Measurements from ENCODE around the gene PXDC1. TPM values are rescaled to one million over a fixed set of nuclear protein-coding genes. Genes with fewer than 3 reads are reported as not detected.
"Not testable (repeated sequence)": the region's sequence is repeated elsewhere in the genome, so short reads cannot be mapped to it uniquely, and the experiment has no call there.

The PXDC1 gene
- total RNA-seq, 2 experiments from 2014 or later = 3.9 to 4.8 TPM

DNA sequence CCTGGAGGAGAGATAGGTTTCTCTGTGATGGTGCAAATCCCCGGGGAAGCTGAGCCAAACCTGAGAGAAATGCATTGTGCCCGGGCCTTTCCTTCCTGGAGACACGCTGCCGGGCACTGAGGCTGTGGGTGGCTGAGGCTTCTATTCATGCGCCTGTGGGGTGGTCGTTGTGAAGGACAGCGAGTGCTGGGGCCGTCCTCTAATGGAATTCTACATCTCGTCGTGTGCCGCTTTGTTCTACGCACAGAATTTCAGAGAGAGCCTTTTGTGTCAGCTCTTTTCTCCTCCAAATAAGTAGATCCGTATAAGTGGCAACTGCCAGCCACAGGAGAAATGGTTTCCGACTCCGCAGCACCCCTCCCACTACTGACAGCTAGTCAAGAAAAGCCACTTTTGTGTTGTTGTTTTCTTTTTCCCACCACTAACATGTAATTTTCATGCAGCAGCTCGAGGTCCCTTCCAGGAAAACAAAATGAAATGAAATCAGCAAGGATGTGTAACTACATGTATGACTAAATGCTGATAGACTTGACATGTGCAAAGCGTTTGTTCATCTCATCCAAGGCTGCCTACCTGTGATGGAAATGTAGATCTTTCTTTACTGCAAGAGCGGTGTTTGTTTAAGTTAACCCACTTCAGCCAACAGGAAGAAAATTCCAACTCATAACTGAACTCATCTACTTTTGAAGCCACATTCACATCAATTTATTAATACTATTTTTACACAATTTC lies 26.4 kb upstream of the PXDC1 start:
- H3K4me3 Mint-ChIP-seq = no peak overlapping the region
- H3K27ac Mint-ChIP-seq = no peak overlapping the region
- DNase-seq = no peak
- ChIA-PET CTCF (no interaction called here), POLR2A (no interaction called here)
- H3K27me3 Mint-ChIP-seq = peaks cover 3% of the 10 kb centered on the region
- intact Hi-C loops (cut with micrococcal nuclease) = no loop called here
- no peaks in the 10 kb centered on the region for H3K36me3 Mint-ChIP-seq
- no peaks in the 10 kb centered on the region for H3K9me3 Mint-ChIP-seq
- peaks cover 3% of the 10 kb centered on the region for H3K4me1 Mint-ChIP-seq (ENCODE audit: low read depth)

GRCh38 chr6:3776881-3777507 lies 25.5 kb upstream of the PXDC1 start:
- H3K9me3 Mint-ChIP-seq = no peaks in the 10 kb centered on the region
- H3K36me3 Mint-ChIP-seq = no peaks in the 10 kb centered on the region

GRCh38 chr6:3775847-3776246 lies 24.3 kb upstream of the PXDC1 start:
- no peak for DNase-seq
- no peaks in the 10 kb centered on the region for H3K36me3 Mint-ChIP-seq
- no peaks in the 10 kb centered on the region for H3K9me3 Mint-ChIP-seq
- H3K27me3 Mint-ChIP-seq = peaks cover 16% of the 10 kb centered on the region
- CTCF ChIA-PET = interaction anchor here (1.3 kb wide), 1 partner anchor 27 kb away, joined by 5 read pairs; no protein-coding TSS in a partner anchor
- intact Hi-C loops (cut with micrococcal nuclease) = no loop called here
- H3K4me3 Mint-ChIP-seq = no peak overlapping the region
- peaks cover 3% of the 10 kb centered on the region for H3K4me1 Mint-ChIP-seq (ENCODE audit: low read depth)
- H3K27ac Mint-ChIP-seq = no peak overlapping the region
- POLR2A ChIA-PET = no interaction called here

More at GRCh38 chr6:3776881-3777507, 25.5 kb upstream of the PXDC1 start:
- no peak overlapping the region for H3K27ac Mint-ChIP-seq
- POLR2A ChIA-PET = no interaction called here
- H3K27me3 Mint-ChIP-seq = peaks cover 11% of the 10 kb centered on the region
- DNase-seq = no peak
- no peak overlapping the region for H3K4me3 Mint-ChIP-seq
- peaks cover 3% of the 10 kb centered on the region for H3K4me1 Mint-ChIP-seq (ENCODE audit: low read depth)
- CTCF ChIA-PET = no interaction called here
- intact Hi-C loops (cut with micrococcal nuclease) = no loop called here

DNA sequence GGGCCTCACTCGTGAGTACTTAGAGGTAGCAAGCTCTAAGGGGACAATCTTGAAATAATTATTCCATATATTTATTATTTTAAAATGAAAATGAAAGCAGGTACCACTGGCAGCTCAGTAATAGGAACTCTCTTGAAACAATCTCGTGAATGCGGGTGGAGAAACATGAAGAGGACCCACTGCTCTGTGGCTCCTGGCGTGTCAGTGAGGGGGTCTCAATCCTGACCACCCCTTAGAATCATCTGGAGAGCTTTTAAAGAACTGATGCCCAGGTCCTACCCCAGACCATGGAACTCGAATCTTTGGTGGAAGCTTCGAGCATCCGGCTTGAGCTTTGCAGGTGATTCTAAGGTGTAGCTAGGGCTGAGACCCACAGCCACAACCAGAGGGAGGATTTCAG lies 23.9 kb upstream of the PXDC1 start:
- intact Hi-C loops (cut with micrococcal nuclease) = no loop called here
- peaks cover 21% of the 10 kb centered on the region for H3K27me3 Mint-ChIP-seq
- no peaks in the 10 kb centered on the region for H3K36me3 Mint-ChIP-seq
- CTCF ChIA-PET = interaction anchor here (0.5 to 1.3 kb wide), 2 partner anchors 21 to 27 kb away, joined by 3 to 5 read pairs; no protein-coding TSS in a partner anchor
- DNase-seq = no peak
- H3K4me3 Mint-ChIP-seq = no peak overlapping the region
- H3K9me3 Mint-ChIP-seq = no peaks in the 10 kb centered on the region
- no peak overlapping the region for H3K27ac Mint-ChIP-seq
- peaks cover 3% of the 10 kb centered on the region for H3K4me1 Mint-ChIP-seq (ENCODE audit: low read depth)
- POLR2A ChIA-PET = no interaction called here

- peaks cover 11% of the 10 kb centered on the region for H3K4me1 Mint-ChIP-seq (ENCODE audit: low read depth)
- ChIA-PET POLR2A (no interaction called here), CTCF (no interaction called here)
- H3K27ac Mint-ChIP-seq = no peak overlapping the region
- no peaks in the 10 kb centered on the region for H3K36me3 Mint-ChIP-seq
- intact Hi-C loops (cut with micrococcal nuclease) = no loop called here
- peaks cover 30% of the 10 kb centered on the region for H3K27me3 Mint-ChIP-seq
- H3K9me3 Mint-ChIP-seq = no peaks in the 10 kb centered on the region
- no peak overlapping the region for H3K4me3 Mint-ChIP-seq
- no peak for DNase-seq
These were observed 22.3 kb upstream of the PXDC1 start for GRCh38 chr6:3773678-3774298.

DNA sequence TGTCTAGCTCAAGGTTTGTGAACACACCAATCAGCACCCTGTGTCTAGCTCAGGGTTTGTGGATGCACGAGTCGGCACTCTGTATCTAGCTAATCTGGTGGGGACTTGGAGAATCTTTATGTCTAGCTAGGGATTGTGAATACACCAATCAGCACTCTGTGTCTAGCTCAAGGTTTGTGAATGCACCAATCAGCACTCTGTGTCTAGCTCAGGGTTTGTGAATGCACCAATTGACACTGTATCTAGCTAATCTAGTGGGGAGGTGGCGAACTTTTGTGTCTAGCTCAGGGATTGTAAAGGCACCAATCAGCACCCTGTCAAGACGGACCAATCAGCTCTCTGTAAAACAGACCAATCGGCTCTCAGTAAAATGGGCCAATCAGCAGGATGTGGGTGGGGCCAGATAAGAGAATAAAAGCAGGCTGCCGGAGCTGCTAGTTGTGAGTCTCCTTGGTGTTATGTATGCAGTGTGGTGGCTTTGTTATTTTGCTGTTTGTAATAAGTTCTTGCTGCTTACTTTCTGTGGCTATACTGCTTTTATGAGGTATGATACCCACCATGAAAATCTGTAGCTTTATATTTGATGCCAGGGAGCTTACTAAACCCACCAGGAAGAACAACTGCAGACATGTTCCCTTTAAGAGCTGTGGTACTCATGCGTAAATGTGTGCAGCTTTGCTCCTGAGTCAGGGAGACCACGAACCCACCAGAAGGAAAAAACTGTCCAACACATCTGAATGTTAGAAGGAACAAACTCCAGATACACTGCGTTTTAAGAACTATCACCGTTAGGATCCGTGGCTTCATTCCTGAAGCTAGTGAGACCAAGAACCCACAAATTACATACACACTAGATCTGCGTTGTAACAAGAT lies 20.9 kb upstream of the PXDC1 start:
- CTCF ChIA-PET = interaction anchor here (1.0 kb wide), 1 partner anchor 160 kb away, joined by 3 read pairs; no protein-coding TSS in a partner anchor
- H3K27ac Mint-ChIP-seq; DNase-seq; H3K4me1 Mint-ChIP-seq (ENCODE audit: low read depth); H3K9me3 Mint-ChIP-seq; POLR2A ChIA-PET; intact Hi-C loops (cut with micrococcal nuclease); H3K36me3 Mint-ChIP-seq; H3K4me3 Mint-ChIP-seq: not testable (repeated sequence)
- peaks cover 30% of the 10 kb centered on the region for H3K27me3 Mint-ChIP-seq

GRCh38 chr6:3771407-3772011 lies 20.0 kb upstream of the PXDC1 start:
- Mint-ChIP-seq H3K9me3 (no peaks in the 10 kb centered on the region), H3K4me3 (no peak overlapping the region), H3K4me1 (ENCODE audit: low read depth) (peaks cover 8% of the 10 kb centered on the region), H3K36me3 (no peaks in the 10 kb centered on the region), H3K27ac (no peak overlapping the region), H3K27me3 (peaks cover 30% of the 10 kb centered on the region)
- intact Hi-C loops (cut with micrococcal nuclease) = no loop called here
- CTCF ChIA-PET = no interaction called here
- DNase-seq = no peak
- POLR2A ChIA-PET = no interaction called here

DNA sequence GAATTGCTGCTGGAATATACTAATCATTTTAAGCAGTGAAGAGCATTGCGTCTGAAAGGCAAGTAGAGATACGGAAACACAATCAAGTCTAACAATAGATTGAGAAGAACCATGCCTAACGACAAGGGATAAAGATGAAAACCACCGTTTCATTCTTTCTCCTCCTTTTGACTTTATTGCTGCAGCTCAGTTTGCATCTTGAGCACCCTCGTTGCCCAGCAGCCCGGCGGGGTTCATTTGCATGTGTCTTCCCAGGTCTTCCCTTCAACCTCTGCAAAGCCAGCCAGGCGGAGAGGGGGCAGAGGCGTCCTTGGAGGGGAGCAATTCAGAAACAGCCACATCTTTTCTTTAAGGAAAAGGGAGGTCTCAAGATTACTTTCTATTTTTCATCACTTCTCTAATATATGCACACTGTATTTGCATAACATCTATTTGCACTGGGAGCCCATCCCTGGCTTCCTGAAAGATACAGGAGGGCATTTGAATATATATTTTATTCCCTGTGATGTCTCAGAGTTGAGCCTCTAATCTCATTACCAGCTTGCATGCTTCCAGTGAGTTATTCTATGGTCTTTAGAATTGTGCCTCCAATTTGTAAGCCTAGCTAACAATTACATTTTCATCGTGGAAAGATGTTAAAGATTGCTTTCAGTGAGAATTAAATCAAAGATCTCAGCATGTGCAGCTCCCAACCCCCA lies 18.7 kb upstream of the PXDC1 start:
- POLR2A ChIA-PET = no interaction called here
- Mint-ChIP-seq H3K9me3 (no peaks in the 10 kb centered on the region), H3K36me3 (no peaks in the 10 kb centered on the region), H3K27me3 (peaks cover 32% of the 10 kb centered on the region), H3K4me1 (ENCODE audit: low read depth) (peaks cover 8% of the 10 kb centered on the region), H3K27ac (no peak overlapping the region), H3K4me3 (no peak overlapping the region)
- CTCF ChIA-PET = interaction anchor here (1.0 kb wide), 1 partner anchor 21 kb away, joined by 3 read pairs; no protein-coding TSS in a partner anchor
- DNase-seq = no peak
- intact Hi-C loops (cut with micrococcal nuclease) = no loop called here

DNA sequence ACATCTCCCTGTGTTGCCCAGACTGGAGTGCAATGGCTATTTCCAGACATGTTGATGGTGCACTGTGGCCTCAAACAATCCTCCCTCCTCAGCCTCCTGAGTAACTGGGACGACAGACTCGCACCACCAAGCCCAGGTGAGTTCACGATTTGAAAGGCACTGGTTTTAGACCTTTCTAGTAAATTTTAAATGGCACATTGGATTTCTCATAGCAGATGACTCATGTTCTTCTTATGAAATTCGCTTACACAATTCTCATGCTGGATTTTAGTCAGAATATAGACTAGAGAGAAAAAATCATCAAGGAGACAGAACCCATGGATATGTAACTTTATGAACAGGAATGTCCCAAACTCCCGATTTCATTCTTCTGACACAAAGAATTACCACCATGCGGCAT lies 18.1 kb upstream of the PXDC1 start:
- Mint-ChIP-seq H3K4me1 (ENCODE audit: low read depth) (peaks cover 8% of the 10 kb centered on the region), H3K27me3 (peaks cover 32% of the 10 kb centered on the region), H3K4me3 (no peak overlapping the region), H3K9me3 (no peaks in the 10 kb centered on the region), H3K36me3 (no peaks in the 10 kb centered on the region), H3K27ac (no peak overlapping the region)
- no peak for DNase-seq
- CTCF ChIA-PET = interaction anchor here (0.7 to 1.7 kb wide), 2 partner anchors 12 to 209 kb away, joined by 3 to 6 read pairs; no protein-coding TSS in a partner anchor
- intact Hi-C loops (cut with micrococcal nuclease) = no loop called here
- POLR2A ChIA-PET = no interaction called here

- Mint-ChIP-seq H3K9me3 (no peaks in the 10 kb centered on the region), H3K36me3 (no peaks in the 10 kb centered on the region), H3K4me3 (no peak overlapping the region), H3K27me3 (peaks cover 32% of the 10 kb centered on the region), H3K4me1 (ENCODE audit: low read depth) (peaks cover 8% of the 10 kb centered on the region), H3K27ac (no peak overlapping the region)
- ChIA-PET POLR2A (no interaction called here), CTCF (interaction anchor here (1.7 kb wide), 1 partner anchor 10 kb away, joined by 6 read pairs; no protein-coding TSS in a partner anchor)
- intact Hi-C loops (cut with micrococcal nuclease) = no loop called here
- DNase-seq = no peak
These were observed 17.0 kb upstream of the PXDC1 start for GRCh38 chr6:3768502-3768901.

DNA sequence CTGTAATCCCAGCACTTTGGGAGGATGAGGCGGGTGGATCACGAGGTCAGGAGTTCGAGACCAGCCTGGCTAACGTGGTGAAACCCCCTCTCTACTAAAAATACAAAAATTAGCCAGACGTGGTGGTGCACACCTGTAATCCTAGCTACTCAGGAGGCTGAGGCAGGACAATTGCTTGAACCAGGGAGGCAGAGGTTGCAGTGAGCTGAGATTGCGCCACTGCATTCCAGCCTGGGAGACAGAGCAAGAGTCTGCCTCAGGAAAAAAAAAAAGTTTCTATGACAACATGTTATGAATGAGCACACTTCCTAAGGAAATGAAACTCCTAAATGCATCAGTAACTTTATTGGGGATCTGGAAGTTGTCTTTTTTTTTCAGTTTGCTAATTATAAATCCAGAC lies 16.0 kb upstream of the PXDC1 start:
- H3K9me3 Mint-ChIP-seq; DNase-seq; H3K4me3 Mint-ChIP-seq; intact Hi-C loops (cut with micrococcal nuclease); POLR2A ChIA-PET; H3K27ac Mint-ChIP-seq; H3K36me3 Mint-ChIP-seq; H3K4me1 Mint-ChIP-seq (ENCODE audit: low read depth): not testable (repeated sequence)
- CTCF ChIA-PET = interaction anchor here (0.7 kb wide), 1 partner anchor 55 kb away, joined by 5 read pairs; no protein-coding TSS in a partner anchor
- H3K27me3 Mint-ChIP-seq = peaks cover 27% of the 10 kb centered on the region
